SK-N-SH treated with all-trans-retinoic acid at 6 μM for 48 hours (cell line): ENCODE measurements around the gene ELOVL3.

ENCODE experiments used
- ATAC-seq: fragments of 200-7000 bp; cut with Tn5 transposase; 3 replicates; pipeline ENCODE4 v1.9.1; 2020; ENCODE audit warnings: mild to moderate bottlenecking, moderate library complexity
- CREB5 ChIP-seq: fragments of 250-450 bp; sonication (Bioruptor Pico); IDR thresholded peaks from 2 replicates; pipeline ENCODE4 v1.5.1; 2020; ENCODE audit warnings: low read depth, mild to moderate bottlenecking, moderate library complexity
- ESRRG ChIP-seq: fragments of 250-450 bp; sonication (Bioruptor Pico); IDR thresholded peaks from 2 replicates; pipeline ENCODE4 v1.6.1; 2021; ENCODE audit warnings: mild to moderate bottlenecking
- GLIS3 ChIP-seq: fragments of 250-450 bp; sonication (Bioruptor Pico); IDR thresholded peaks from 2 replicates; pipeline ENCODE4 v1.5.0; 2020; ENCODE audit warnings: mild to moderate bottlenecking, moderate library complexity
- ISL1 ChIP-seq: fragments of 250-450 bp; sonication (Bioruptor Pico); IDR thresholded peaks from 2 replicates; pipeline ENCODE4 v2.1.2; 2022; ENCODE audit warnings: mild to moderate bottlenecking, moderate library complexity
- OSR1 ChIP-seq: fragments of 250-450 bp; sonication (Bioruptor Pico); IDR thresholded peaks from 2 replicates; pipeline ENCODE4 v1.8.0; 2022; ENCODE audit warnings: moderate library complexity, mild to moderate bottlenecking, inconsistent platforms
- PPARA ChIP-seq: fragments of 250-450 bp; sonication (Bioruptor Pico); IDR thresholded peaks from 2 replicates; pipeline ENCODE4 v1.5.0; 2020; ENCODE audit warnings: mild to moderate bottlenecking, borderline replicate concordance
- RARB ChIP-seq: fragments of 250-450 bp; sonication (Bioruptor Pico); IDR thresholded peaks from 2 replicates; pipeline ENCODE4 v1.8.0; 2021; ENCODE audit warnings: mild to moderate bottlenecking, moderate library complexity
- SNAI2 ChIP-seq: fragments of 250-450 bp; sonication (Bioruptor Pico); IDR thresholded peaks from 2 replicates; pipeline ENCODE4 v1.5.0; 2020; ENCODE audit warnings: mild to moderate bottlenecking, moderate library complexity
- TCF4 ChIP-seq: fragments of 250-450 bp; sonication (Bioruptor Pico); IDR thresholded peaks from 2 replicates; pipeline ENCODE4 v1.8.0; 2021; ENCODE audit warnings: mild to moderate bottlenecking, moderate library complexity, borderline replicate concordance
- TOX ChIP-seq: fragments of 250-450 bp; sonication (Bioruptor Pico); IDR thresholded peaks from 2 replicates; pipeline ENCODE4 v1.8.0; 2021; ENCODE audit warnings: mild to moderate bottlenecking, moderate library complexity, borderline replicate concordance
- TSHZ2 ChIP-seq: fragments of 250-450 bp; sonication (Bioruptor Pico); IDR thresholded peaks from 2 replicates; pipeline ENCODE4 v1.5.0; 2020; ENCODE audit warnings: mild to moderate bottlenecking, moderate library complexity
- ZC3H10 ChIP-seq: fragments of 250-450 bp; sonication (Bioruptor Pico); IDR thresholded peaks from 2 replicates; pipeline ENCODE4 v1.5.1; 2021; ENCODE audit warnings: mild to moderate bottlenecking, moderate library complexity
- ZFP3 ChIP-seq: fragments of 250-450 bp; sonication (Bioruptor Pico); IDR thresholded peaks from 2 replicates; pipeline ENCODE4 v1.5.0; 2020; ENCODE audit warnings: mild to moderate bottlenecking, moderate library complexity
- ZFP30 ChIP-seq: fragments of 450-650 bp; formaldehyde crosslinking; IDR thresholded peaks from 2 replicates; pipeline ENCODE4 v1.5.0; 2022; ENCODE audit warnings: mild to moderate bottlenecking, moderate library complexity
- ZNF565 ChIP-seq: fragments of 450-650 bp; formaldehyde crosslinking; conservative IDR thresholded peaks from 2 replicates; pipeline ENCODE4 v1.5.0; 2020; ENCODE audit warnings: low read depth, mild to moderate bottlenecking, moderate library complexity
- ZNF70 ChIP-seq: fragments of 450-650 bp; formaldehyde crosslinking; IDR thresholded peaks from 2 replicates; pipeline ENCODE4 v1.5.0; 2020; ENCODE audit warnings: mild to moderate bottlenecking, moderate library complexity
- ZNF8 ChIP-seq: fragments of 450-650 bp; formaldehyde crosslinking; IDR thresholded peaks from 2 replicates; pipeline ENCODE4 v1.5.0; 2020; ENCODE audit warnings: mild to moderate bottlenecking, moderate library complexity
- TF ChIP-seq, protein P1 (sequence below): fragments of 250-450 bp; sonication (Bioruptor Pico); IDR thresholded peaks from 2 replicates; pipeline ENCODE4 v1.8.0; 2021; ENCODE audit warnings: low read depth, mild to moderate bottlenecking, moderate library complexity, borderline replicate concordance
- TF ChIP-seq, protein P2 (sequence below): fragments of 250-450 bp; sonication (Bioruptor Pico); IDR thresholded peaks from 2 replicates; pipeline ENCODE4 v1.8.0; 2020; ENCODE audit warnings: mild to moderate bottlenecking, moderate library complexity, borderline replicate concordance

ELOVL3 gene

DNA sequence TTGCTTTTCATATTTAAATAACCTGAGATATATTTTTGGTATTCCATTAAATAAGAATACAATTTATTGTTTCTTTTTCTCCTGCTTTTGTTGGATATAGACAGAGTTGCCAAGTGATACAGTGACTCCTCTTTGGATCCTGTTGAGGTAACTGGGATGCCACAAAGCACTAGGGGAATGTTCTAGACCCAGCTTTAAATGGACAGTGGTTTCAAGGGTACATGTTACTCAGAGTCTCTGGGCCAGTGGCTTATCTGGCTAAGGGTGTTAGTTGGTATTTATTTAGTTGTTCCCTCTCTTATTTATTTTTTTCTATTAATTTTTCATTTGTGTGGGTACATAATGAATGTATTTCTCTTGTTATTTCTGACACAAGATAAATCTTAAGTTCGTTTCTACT is 28.3 kb downstream of the ELOVL3 start:
- ATAC-seq = no peak
- TF ChIP-seq ZNF70 (CRISPR knock-in tag) (no peak), ZFP30 (CRISPR knock-in tag) (no peak), SNAI2 (no peak), CREB5 (CRISPR knock-in tag) (no peak), PPARA (no peak), ZNF565 (CRISPR knock-in tag) (no peak), TCF4 (CRISPR knock-in tag) (no peak), ESRRG (CRISPR knock-in tag) (no peak), ZNF8 (CRISPR knock-in tag) (no peak), ZFP3 (CRISPR knock-in tag) (no peak), TOX (CRISPR knock-in tag) (no peak), TSHZ2 (CRISPR knock-in tag) (no peak)
- TF ChIP-seq, protein P1, sequence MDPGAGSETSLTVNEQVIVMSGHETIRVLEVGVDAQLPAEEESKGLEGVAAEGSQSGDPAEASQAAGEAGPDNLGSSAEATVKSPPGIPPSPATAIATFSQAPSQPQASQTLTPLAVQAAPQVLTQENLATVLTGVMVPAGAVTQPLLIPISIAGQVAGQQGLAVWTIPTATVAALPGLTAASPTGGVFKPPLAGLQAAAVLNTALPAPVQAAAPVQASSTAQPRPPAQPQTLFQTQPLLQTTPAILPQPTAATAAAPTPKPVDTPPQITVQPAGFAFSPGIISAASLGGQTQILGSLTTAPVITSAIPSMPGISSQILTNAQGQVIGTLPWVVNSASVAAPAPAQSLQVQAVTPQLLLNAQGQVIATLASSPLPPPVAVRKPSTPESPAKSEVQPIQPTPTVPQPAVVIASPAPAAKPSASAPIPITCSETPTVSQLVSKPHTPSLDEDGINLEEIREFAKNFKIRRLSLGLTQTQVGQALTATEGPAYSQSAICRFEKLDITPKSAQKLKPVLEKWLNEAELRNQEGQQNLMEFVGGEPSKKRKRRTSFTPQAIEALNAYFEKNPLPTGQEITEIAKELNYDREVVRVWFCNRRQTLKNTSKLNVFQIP (CRISPR knock-in tag) = no peak

DNA sequence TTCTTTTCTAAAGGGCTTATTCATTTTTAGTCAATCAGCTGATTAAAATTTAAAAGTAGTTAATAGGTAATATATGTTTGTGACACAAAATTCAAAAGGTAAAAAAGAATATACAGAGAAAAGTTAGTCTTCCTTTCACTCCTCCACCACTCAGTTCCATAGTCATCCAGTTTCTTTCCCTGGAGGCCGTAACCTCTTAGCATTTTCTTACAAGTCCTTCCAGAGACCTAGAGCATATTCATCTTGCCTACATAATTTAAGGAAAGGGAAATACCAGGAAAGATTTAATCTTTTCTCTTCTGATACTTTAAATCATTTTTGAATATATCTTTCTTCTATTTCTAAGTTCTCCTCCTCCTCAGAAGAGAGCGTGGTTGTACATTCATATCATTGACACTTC is 29.3 kb downstream of the ELOVL3 start:
- no peak for ATAC-seq
- TF ChIP-seq ISL1 (CRISPR knock-in tag) (no peak), ZNF8 (CRISPR knock-in tag) (no peak)

GRCh38 chr10:102261196-102261595 is 35.1 kb downstream of the ELOVL3 start:
- TF ChIP-seq ESRRG (CRISPR knock-in tag) = no peak
- TF ChIP-seq, protein P1 (CRISPR knock-in tag) = no peak
- no peak for TF ChIP-seq ZC3H10 (CRISPR knock-in tag)
- no peak for TF ChIP-seq OSR1 (CRISPR knock-in tag)
- TF ChIP-seq ZFP30 (CRISPR knock-in tag) = no peak
- no peak for TF ChIP-seq ZNF8 (CRISPR knock-in tag)
- no peak for TF ChIP-seq GLIS3 (CRISPR knock-in tag)
- no peak for TF ChIP-seq PPARA
- no peak for ATAC-seq

- no peak for ATAC-seq
- TF ChIP-seq CREB5 (CRISPR knock-in tag) = no peak
- no peak for TF ChIP-seq RARB (CRISPR knock-in tag)
- TF ChIP-seq ZFP30 (CRISPR knock-in tag) = no peak
- TF ChIP-seq ZNF565 (CRISPR knock-in tag) = no peak
- TF ChIP-seq PPARA = no peak
- no peak for TF ChIP-seq ZNF8 (CRISPR knock-in tag)
- no peak for TF ChIP-seq TSHZ2 (CRISPR knock-in tag)
- TF ChIP-seq OSR1 (CRISPR knock-in tag) = no peak
- TF ChIP-seq, protein P1 (CRISPR knock-in tag) = no peak
- TF ChIP-seq, protein P2, sequence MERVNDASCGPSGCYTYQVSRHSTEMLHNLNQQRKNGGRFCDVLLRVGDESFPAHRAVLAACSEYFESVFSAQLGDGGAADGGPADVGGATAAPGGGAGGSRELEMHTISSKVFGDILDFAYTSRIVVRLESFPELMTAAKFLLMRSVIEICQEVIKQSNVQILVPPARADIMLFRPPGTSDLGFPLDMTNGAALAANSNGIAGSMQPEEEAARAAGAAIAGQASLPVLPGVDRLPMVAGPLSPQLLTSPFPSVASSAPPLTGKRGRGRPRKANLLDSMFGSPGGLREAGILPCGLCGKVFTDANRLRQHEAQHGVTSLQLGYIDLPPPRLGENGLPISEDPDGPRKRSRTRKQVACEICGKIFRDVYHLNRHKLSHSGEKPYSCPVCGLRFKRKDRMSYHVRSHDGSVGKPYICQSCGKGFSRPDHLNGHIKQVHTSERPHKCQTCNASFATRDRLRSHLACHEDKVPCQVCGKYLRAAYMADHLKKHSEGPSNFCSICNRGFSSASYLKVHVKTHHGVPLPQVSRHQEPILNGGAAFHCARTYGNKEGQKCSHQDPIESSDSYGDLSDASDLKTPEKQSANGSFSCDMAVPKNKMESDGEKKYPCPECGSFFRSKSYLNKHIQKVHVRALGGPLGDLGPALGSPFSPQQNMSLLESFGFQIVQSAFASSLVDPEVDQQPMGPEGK (CRISPR knock-in tag) = no peak
- no peak for TF ChIP-seq TOX (CRISPR knock-in tag)
- no peak for TF ChIP-seq ZFP3 (CRISPR knock-in tag)
- TF ChIP-seq ZNF70 (CRISPR knock-in tag) = no peak
Measured at GRCh38 chr10:102261842-102262241, 35.7 kb downstream of the ELOVL3 start.
